K562 (cell line): Measurements from ENCODE around the gene CLEC2D. TPM values are rescaled to one million over a fixed set of nuclear protein-coding genes. Genes with fewer than 3 reads are reported as not detected.

Source experiments
- ATAC-seq: fragments of 200-7000 bp; cut with Tn5 transposase; 3 replicates; pipeline ENCODE4 v1.9.1; 2020; ENCODE audit warnings: moderate library complexity
- BruUV-seq: library from RNA; stranded (reverse); fragments of 400-500 nt; replicated peaks from 2 replicates; lab custom pipeline; 2021; lab: Mats Ljungman, UMichigan
- CTCF ChIA-PET: fragments of 300-600 bp; formaldehyde crosslinking; extraction: SDS; loops from one replicate; lab custom pipeline; 2021; ENCODE audit warnings: low intra/inter-chr PET ratio; lab: Yijun Ruan, JAX
- POLR2A ChIA-PET: fragments of 300-600, 350-650 bp; sonication (Branson Sonifier 250); formaldehyde crosslinking; extraction: SDS; loops from one replicate; lab custom pipeline; 2021; ENCODE audit warnings: antibody characterized with exemption, inconsistent platforms; lab: Yijun Ruan, JAX
- DNase-seq, 4 experiments: peaks; one replicate each; pipeline versions ENCODE4 v3.0.0 to v3.0.0-alpha.2; 2011 to 2018; ENCODE audit warnings: low spot score in 3 of 4, mixed read lengths in 3 of 4; ENCODE audit errors: extremely low read depth in 1 of 4
- FAIRE-seq: peaks from 2 replicates; lab custom pipeline; 2011; peaks lifted over from hg19 to GRCh38; lab: Jason Lieb, UNC
- H2AFZ ChIP-seq: 2 replicates; pipeline ENCODE4 v1.6.0; 2011; ENCODE audit warnings: low read depth, low read length, control low read depth, inconsistent platforms
- H3K27ac ChIP-seq: fragments of 200-600 bp; 3 replicates; pipeline ENCODE4 v1.8.0; 2011; ENCODE audit warnings: low read depth, mild to moderate bottlenecking, control low read depth, inconsistent platforms, low read length, moderate library complexity, mixed read lengths; ENCODE audit errors: extremely low read depth
- H3K27me3 ChIP-seq, 2 experiments: fragments of 300-600 bp in 1 of 2; 2 replicates in 1 of 2; 3 replicates in 1 of 2; pipeline versions ENCODE4 v1.6.0 to v1.8.0; 2011; ENCODE audit warnings: inconsistent platforms in 2 of 2, low read length in 2 of 2, mild to moderate bottlenecking in 1 of 2, mixed read lengths in 1 of 2, moderate library complexity in 1 of 2; ENCODE audit not compliant: control insufficient read depth in 2 of 2, insufficient read depth in 2 of 2
- H3K36me3 ChIP-seq: fragments of 300-600 bp; 3 replicates; pipeline ENCODE4 v1.8.0; 2011; ENCODE audit warnings: mild to moderate bottlenecking, low read length, inconsistent platforms; ENCODE audit not compliant: control insufficient read depth, insufficient read depth
- H3K4me1 ChIP-seq, 2 experiments: fragments of 200-600 bp in 1 of 2; replicated peaks in 1 of 2; 2 replicates in 1 of 2; 3 replicates in 1 of 2; pipeline versions ENCODE4 v1.5.1 to v1.8.0; 2011; ENCODE audit warnings: inconsistent platforms in 2 of 2, low read length in 2 of 2, mild to moderate bottlenecking in 1 of 2, mixed read lengths in 1 of 2, moderate library complexity in 1 of 2; ENCODE audit not compliant: control insufficient read depth in 2 of 2, insufficient read depth in 2 of 2
- H3K4me2 ChIP-seq: 2 replicates; pipeline ENCODE4 v1.6.1; 2011; ENCODE audit warnings: low read length, control low read depth, inconsistent platforms, mixed read lengths; ENCODE audit not compliant: insufficient read depth
- H3K4me3 ChIP-seq: fragments of 200-600 bp; sonication (generic), shearing (Covaris generic); 2 replicates; pipeline ENCODE4 v1.5.1; 2016; ENCODE audit warnings: control low read depth, inconsistent platforms
- H3K79me2 ChIP-seq: fragments of 200-600 bp; 3 replicates; pipeline ENCODE4 v1.8.0; 2011; ENCODE audit warnings: low read length, inconsistent platforms; ENCODE audit not compliant: control insufficient read depth, insufficient read depth
- H3K9ac ChIP-seq, 2 experiments: 2 replicates each; pipeline versions ENCODE4 v1.6.0 to v1.6.1; 2011; ENCODE audit warnings: low read depth in 2 of 2, low read length in 2 of 2, control low read depth in 1 of 2, inconsistent platforms in 1 of 2, mild to moderate bottlenecking in 1 of 2, mixed read lengths in 1 of 2; ENCODE audit not compliant: insufficient read depth in 1 of 2
- H3K9me1 ChIP-seq: one replicate; pipeline ENCODE4 v1.6.0; 2011; ENCODE audit warnings: inconsistent platforms, mild to moderate bottlenecking, low read length, moderate library complexity; ENCODE audit not compliant: control insufficient read depth, insufficient read depth
- H3K9me3 ChIP-seq: replicated peaks from 2 replicates; pipeline ENCODE4 v1.5.1; 2011; ENCODE audit warnings: low read depth, low read length, inconsistent platforms; ENCODE audit not compliant: control insufficient read depth, insufficient read depth
- H4K20me1 ChIP-seq: replicated peaks from 2 replicates; pipeline ENCODE4 v1.6.1; 2011; ENCODE audit warnings: low read length, inconsistent platforms, mixed read lengths; ENCODE audit not compliant: control insufficient read depth, insufficient read depth
- ARHGAP35 ChIP-seq: fragments of 450-650 bp; IDR thresholded peaks from 2 replicates; pipeline ENCODE4 v1.6.1; 2018; ENCODE audit not compliant: partially characterized antibody
- CBX8 ChIP-seq: fragments of 200-600 bp; sonication (generic); IDR thresholded peaks from 2 replicates; pipeline ENCODE4 v1.6.1; 2012; ENCODE audit warnings: borderline replicate concordance, mixed run types, low read depth, mild to moderate bottlenecking, moderate library complexity, mixed read lengths, low read length, control low read depth, inconsistent platforms; ENCODE audit not compliant: poor library complexity, severe bottlenecking; ENCODE audit errors: extremely low read depth
- HDAC2 ChIP-seq: fragments of 450-650 bp; IDR thresholded peaks from 2 replicates; pipeline ENCODE4 v1.6.1; 2016; ENCODE audit warnings: mild to moderate bottlenecking
- HDAC3 ChIP-seq: fragments of 450-650 bp; IDR thresholded peaks from 2 replicates; pipeline ENCODE4 v1.6.1; 2018; ENCODE audit warnings: borderline replicate concordance, mild to moderate bottlenecking, moderate library complexity; ENCODE audit not compliant: partially characterized antibody
- KAT2B ChIP-seq: IDR thresholded peaks from one replicate; pipeline ENCODE4 v1.6.1; 2012; ENCODE audit warnings: low read depth, mild to moderate bottlenecking, control low read depth, inconsistent platforms, low read length, moderate library complexity
- KDM1A ChIP-seq, 2 experiments: fragments of 450-650 bp; IDR thresholded peaks; 2 replicates each; pipeline ENCODE4 v1.6.1; 2016; ENCODE audit warnings: mild to moderate bottlenecking in 2 of 2
- RB1 ChIP-seq: fragments of 450-650 bp; IDR thresholded peaks from 2 replicates; pipeline ENCODE4 v1.6.1; 2017; ENCODE audit warnings: low read depth, mild to moderate bottlenecking
- SFPQ ChIP-seq: fragments of 200-400 bp; formaldehyde crosslinking; IDR thresholded peaks from 2 replicates; pipeline ENCODE4 v1.6.1; 2017; ENCODE audit warnings: mild to moderate bottlenecking, low read depth, low read length, moderate library complexity
- SMARCA5 ChIP-seq: fragments of 450-650 bp; IDR thresholded peaks from 2 replicates; pipeline ENCODE4 v1.6.1; 2016
- ZBTB26 ChIP-seq: fragments of 450-650 bp; formaldehyde crosslinking; IDR thresholded peaks from 2 replicates; pipeline ENCODE4 v1.4.0; 2022; ENCODE audit warnings: missing genetic modification characterization
- ZNF217 ChIP-seq: sonication (generic); formaldehyde crosslinking; IDR thresholded peaks from 2 replicates; pipeline ENCODE4 v1.8.0; 2022; ENCODE audit warnings: mild to moderate bottlenecking, missing genetic modification reagents
- ZNF766 ChIP-seq: fragments of 200-800 bp; sonication (Bioruptor generic); conservative IDR thresholded peaks from 2 replicates; pipeline ENCODE4 v1.6.1; 2016; ENCODE audit warnings: missing genetic modification characterization, missing compliant biosample characterization
- WGBS: fragments of 100-300 bp; shearing (Covaris generic); methylation state at CpG from one replicate; pipeline ENCODE4 v1.1.6; 2016; ENCODE audit warnings: low coverage, mixed read lengths; ENCODE audit not compliant: insufficient coverage; ENCODE audit errors: missing lambda C conversion rate; 5-methylcytosine and 5-hydroxymethylcytosine counted together
- in situ Hi-C: fragments of 300-500 bp; cut with MboI; formaldehyde crosslinking; loops from 4 replicates; pipeline ENCODE4 v1.15.0; 2018; ENCODE audit warnings: inconsistent platforms, mixed read lengths
- intact Hi-C: fragments of 100-400 bp; cut with micrococcal nuclease; formaldehyde crosslinking; loops from 2 replicates; pipeline ENCODE4 v1.14.2; 2022
- polyA plus RNA-seq, 8 experiments: library from polyadenylated mRNA; depleted of rRNA in 4 of 8; stranded (reverse) in 5 of 8; unstranded in 3 of 8; fragments of >200 nt; fragmentation: Nextera tagmentation in 2 of 8; fragmentation: Illumina TruSeq in 1 of 8; extraction: Ambion mirVana in 2 of 8; extraction: Trizol in 1 of 8; gene quantifications; 2 replicates each; pipeline versions ENCODE4 v1.2.1 to v1.2.3, GENCODE V29; 2011 to 2014; ENCODE audit warnings: inconsistent platforms in 1 of 8, missing spikeins in 1 of 8
- total RNA-seq, 7 experiments: library from RNA; depleted of rRNA in 6 of 7; stranded (reverse); fragments of >200 nt in 6 of 7; fragmentation: Illumina TruSeq in 2 of 7; extraction: Trizol in 2 of 7; gene quantifications; 2 replicates each; pipeline versions ENCODE4 v1.2.1 to v1.2.3, GENCODE V29; 2011 to 2021; ENCODE audit warnings: low replicate concordance in 1 of 7

The CLEC2D gene
- total and polyA plus RNA-seq, 9 of the 15 experiments (the other 6 are each of a cell fraction or from before 2014, with no cell fraction given) = 1.4 to 5.0 (median 2.2) TPM

- no peak for FAIRE-seq
- no peak overlapping the region for H2AFZ ChIP-seq
- ATAC-seq = no peak
- no peaks in the 10 kb centered on the region for H3K27me3 ChIP-seq
- WGBS = 78% methylated on average over 7 of the region's 13 CpGs
- no peaks in the 10 kb centered on the region; a peak in 1 of 5 replicates for H3K4me1 ChIP-seq
- H3K4me3 ChIP-seq = no peak overlapping the region
- no peaks in the 10 kb centered on the region for H3K9me1 ChIP-seq
- POLR2A ChIA-PET = interaction anchor here (0.6 kb wide), 1 partner anchor 75 kb away, joined by 3 read pairs; no protein-coding TSS in a partner anchor
- TF ChIP-seq ARHGAP35 = no peak
- no peak for TF ChIP-seq CBX8
- no peak for TF ChIP-seq KDM1A (IDR thresholded peaks at IDR 0.05)
- TF ChIP-seq SFPQ = no peak
- TF ChIP-seq ZBTB26 (CRISPR knock-in tag) = no peak
- TF ChIP-seq ZNF766 (CRISPR knock-in tag) = no peak
- no peak for TF ChIP-seq KAT2B
- TF ChIP-seq SMARCA5 = no peak
- no peak for TF ChIP-seq HDAC2
- TF ChIP-seq ZNF217 = no peak
- no peak for TF ChIP-seq HDAC3
- TF ChIP-seq RB1 = no peak
- TF ChIP-seq, all 486 proteins: peak for 0
- no peak for DNase-seq
- no peaks in the 10 kb centered on the region for H4K20me1 ChIP-seq
- in situ Hi-C loops = loop anchor here (25.0 kb wide), 1 partner anchor 295 kb away; no protein-coding TSS in a partner anchor
- BruUV-seq = no TSS peak
- no peaks in the 10 kb centered on the region for H3K9me3 ChIP-seq
- H3K9ac ChIP-seq = no peak overlapping the region
- H3K4me2 ChIP-seq = no peak overlapping the region
- H3K27ac ChIP-seq = no peak overlapping the region
- H3K36me3 ChIP-seq = no peaks in the 10 kb centered on the region
- intact Hi-C loops = loop anchor here (5.0 kb wide), 1 partner anchor 165 kb away; no protein-coding TSS in a partner anchor
- CTCF ChIA-PET = no interaction called here
- no peaks in the 10 kb centered on the region for H3K79me2 ChIP-seq
Observed at GRCh38 chr12:9632766-9633165, 36.7 kb upstream of the CLEC2D start.
